Upper lobe of left lung (tissue), 6 donors: ENCODE results near the gene CRABP1. TPM values are rescaled to one million over a fixed set of nuclear protein-coding genes. Genes with fewer than 3 reads are reported as not detected.
A peak's percentile ranks its signal among the peaks of the same experiment; 100 is the strongest.

Experiments
- ATAC-seq, 2 donors: fragments of 200-7000 bp; cut with Tn5 transposase; one replicate each; pipeline ENCODE4 v1.9.1; 2022; ENCODE audit warnings: mild to moderate bottlenecking in 2 of 2, moderate library complexity in 2 of 2; ENCODE audit not compliant: low FRiP score in 2 of 2
- DNase-seq, 2 donors: peaks; one replicate each; pipeline ENCODE4 v3.0.0-alpha.2; 2019 to 2020
- H3K27ac ChIP-seq, 4 donors: fragments of 200-600 bp; sonication (generic); one replicate each; pipeline ENCODE4 v1.5.1; 2016 to 2019
- H3K27me3 ChIP-seq, 4 donors: fragments of 200-600 bp; sonication (generic); one replicate each; pipeline ENCODE4 v1.5.1; 2017 to 2019
- H3K36me3 ChIP-seq, 4 donors: fragments of 200-600 bp; sonication (generic); one replicate each; pipeline ENCODE4 v1.5.1; 2016 to 2019
- H3K4me1 ChIP-seq, 4 donors: fragments of 200-600 bp; sonication (generic); one replicate each; pipeline ENCODE4 v1.5.1; 2018 to 2019
- H3K4me3 ChIP-seq, 4 donors: fragments of 200-600 bp; sonication (generic); one replicate each; pipeline ENCODE4 v1.5.1; 2017 to 2019; ENCODE audit warnings: mild to moderate bottlenecking in 2 of 4, moderate library complexity in 1 of 4
- H3K9me3 ChIP-seq, 4 donors: fragments of 200-600 bp; sonication (generic); one replicate each; pipeline ENCODE4 v1.5.1; 2018 to 2019
- EP300 ChIP-seq, 4 donors: sonication (generic); formaldehyde crosslinking; IDR thresholded peaks; one replicate each; pipeline ENCODE4 v1.5.1; 2017; ENCODE audit warnings: antibody characterized with exemption in 4 of 4, control low read depth in 2 of 4
- POLR2A ChIP-seq, 4 donors: fragments of 450-650 bp; IDR thresholded peaks; one replicate each; pipeline ENCODE4 v1.5.1; 2016 to 2017; ENCODE audit warnings: antibody characterized with exemption in 4 of 4, mild to moderate bottlenecking in 2 of 4
- POLR2AphosphoS5 ChIP-seq, 2 donors: sonication (generic); formaldehyde crosslinking; IDR thresholded peaks; one replicate each; pipeline ENCODE4 v1.5.1; 2017; ENCODE audit warnings: antibody characterized with exemption in 2 of 2
- WGBS, 2 donors: methylation state at CpG; one replicate each; pipeline ENCODE4 v1.1.5; 2017 to 2018; 5-methylcytosine and 5-hydroxymethylcytosine counted together
- total RNA-seq, 6 donors: library from RNA; depleted of rRNA in 4 of 6; stranded (reverse); fragments of >200 nt in 4 of 6; gene quantifications; one replicate each; pipeline versions ENCODE4 v1.1.0 to v1.2.1, GENCODE V29; 2016 to 2021
- TF ChIP-seq, protein P1 (sequence below), 6 experiments: fragments of 450-650 bp in 4 of 6; fragments of 200-600 bp in 2 of 6; sonication (generic) in 2 of 6; IDR thresholded peaks; one replicate each; pipeline ENCODE4 v1.5.1; 2016 to 2019; ENCODE audit warnings: antibody characterized with exemption in 6 of 6
- donor health status: DM: no; HTN: no; CAD: no; lungs with moderate emphysema.
- donor health status: DM: no; HTN: yes; CAD: no; lungs with severe emphysema.

CRABP1 gene
- total RNA-seq, 6 donors from 2014 or later, result 0.44 to 0.57 TPM; not detected in 4

DNA sequence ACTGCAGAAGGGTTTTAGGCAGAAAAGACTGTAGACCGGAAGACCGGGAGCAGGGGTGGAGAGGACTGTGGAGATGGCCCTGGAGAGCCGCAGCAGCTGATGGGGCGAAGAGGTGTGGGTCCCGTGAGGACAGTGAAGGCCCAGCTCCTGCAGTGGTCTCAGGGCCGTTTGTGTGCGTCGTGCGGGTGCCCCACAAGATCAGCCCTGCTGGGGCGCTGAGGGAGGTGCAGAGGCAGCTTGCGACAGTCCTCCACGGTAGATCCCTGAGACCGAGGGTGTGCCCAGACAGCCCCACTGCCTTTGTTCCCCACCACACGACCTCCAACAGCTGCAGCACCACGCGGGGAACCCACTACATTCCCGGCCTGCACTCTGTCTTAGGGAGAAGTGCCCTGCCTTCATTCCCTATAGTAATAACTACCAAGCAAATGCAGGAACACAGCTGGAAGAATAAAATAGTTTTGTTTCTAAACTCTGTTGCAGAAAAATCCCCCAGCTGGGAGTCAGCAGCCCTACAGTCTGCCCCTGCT is 19.0 kb upstream of the CRABP1 start:
- Histone ChIP-seq H3K9me3 (no peaks in the 10 kb centered on the region), H3K27ac (no peak overlapping the region), H3K4me1 (no peaks in the 10 kb centered on the region), H3K36me3 (no peaks in the 10 kb centered on the region), H3K27me3 (no peaks in the 10 kb centered on the region), H3K4me3 (no peak overlapping the region)
- no peak for TF ChIP-seq EP300 (IDR thresholded peaks at IDR 0.05)
- TF ChIP-seq, protein P1, sequence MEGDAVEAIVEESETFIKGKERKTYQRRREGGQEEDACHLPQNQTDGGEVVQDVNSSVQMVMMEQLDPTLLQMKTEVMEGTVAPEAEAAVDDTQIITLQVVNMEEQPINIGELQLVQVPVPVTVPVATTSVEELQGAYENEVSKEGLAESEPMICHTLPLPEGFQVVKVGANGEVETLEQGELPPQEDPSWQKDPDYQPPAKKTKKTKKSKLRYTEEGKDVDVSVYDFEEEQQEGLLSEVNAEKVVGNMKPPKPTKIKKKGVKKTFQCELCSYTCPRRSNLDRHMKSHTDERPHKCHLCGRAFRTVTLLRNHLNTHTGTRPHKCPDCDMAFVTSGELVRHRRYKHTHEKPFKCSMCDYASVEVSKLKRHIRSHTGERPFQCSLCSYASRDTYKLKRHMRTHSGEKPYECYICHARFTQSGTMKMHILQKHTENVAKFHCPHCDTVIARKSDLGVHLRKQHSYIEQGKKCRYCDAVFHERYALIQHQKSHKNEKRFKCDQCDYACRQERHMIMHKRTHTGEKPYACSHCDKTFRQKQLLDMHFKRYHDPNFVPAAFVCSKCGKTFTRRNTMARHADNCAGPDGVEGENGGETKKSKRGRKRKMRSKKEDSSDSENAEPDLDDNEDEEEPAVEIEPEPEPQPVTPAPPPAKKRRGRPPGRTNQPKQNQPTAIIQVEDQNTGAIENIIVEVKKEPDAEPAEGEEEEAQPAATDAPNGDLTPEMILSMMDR (IDR thresholded peaks at IDR 0.05), result no peak
- DNase-seq (no peak), ATAC-seq (no peak)
- 78 to 81% methylated on average over 10 to 17 of the region's 17 CpGs for WGBS, 2 donors

DNA sequence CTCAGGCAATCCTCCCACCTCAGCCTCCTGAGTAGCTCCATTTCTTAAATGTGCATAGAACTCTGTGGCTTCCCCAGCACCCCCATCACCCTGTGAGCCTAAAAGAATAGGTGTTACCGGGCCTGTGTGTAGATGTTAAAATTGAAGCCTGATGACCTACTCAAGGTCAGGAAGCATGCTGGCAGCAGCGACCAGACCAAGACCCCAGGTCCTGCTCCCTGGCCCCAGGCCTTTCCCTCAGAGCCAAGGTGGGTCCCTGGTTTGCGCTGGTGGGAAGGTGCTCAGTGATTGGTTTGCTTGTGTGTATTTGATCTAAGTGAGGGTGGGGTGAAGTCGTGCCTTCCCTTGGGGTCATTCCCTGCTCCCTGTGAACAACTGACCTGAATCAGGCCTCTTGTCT is 18.4 kb upstream of the CRABP1 start:
- WGBS, 2 donors, result 80 to 83% methylated on average over 1 to 4 of the region's 4 CpGs
- H3K36me3 ChIP-seq, result no peaks in the 10 kb centered on the region
- peak overlapping the region in 3 of 4 donors; percentile 17 to 67 (median 35) for H3K27ac ChIP-seq
- DNase-seq, result no peak
- no peaks in the 10 kb centered on the region for H3K27me3 ChIP-seq
- no peaks in the 10 kb centered on the region for H3K4me1 ChIP-seq
- H3K4me3 ChIP-seq, result no peak overlapping the region
- ATAC-seq, result no peak
- TF ChIP-seq, protein P1 (IDR thresholded peaks at IDR 0.05), result no peak
- no peak for TF ChIP-seq POLR2A (IDR thresholded peaks at IDR 0.05)
- TF ChIP-seq EP300 (IDR thresholded peaks at IDR 0.05), result no peak
- TF ChIP-seq POLR2AphosphoS5 (IDR thresholded peaks at IDR 0.05), result no peak
- H3K9me3 ChIP-seq, result no peaks in the 10 kb centered on the region

DNA sequence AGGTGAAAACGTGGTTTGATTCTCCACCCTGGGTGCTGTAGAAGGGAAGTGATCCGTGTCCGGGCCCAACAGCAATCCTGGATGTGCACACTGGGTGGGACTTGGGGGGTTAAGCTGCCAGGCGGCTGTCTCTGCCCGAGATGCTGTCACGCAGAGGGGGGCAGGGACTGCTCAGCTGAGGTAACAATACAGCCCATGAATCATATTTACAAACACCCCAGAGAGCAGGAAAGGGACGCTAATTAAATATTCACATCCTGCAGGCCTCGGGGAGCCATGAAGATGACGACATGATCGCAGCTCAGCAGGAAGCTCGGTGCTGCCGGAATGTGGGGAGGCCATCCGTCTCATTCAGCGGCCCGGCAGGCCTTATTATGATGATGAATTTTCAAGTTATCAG is 17.9 kb upstream of the CRABP1 start:
- Histone ChIP-seq H3K4me1 (no peaks in the 10 kb centered on the region), H3K9me3 (no peaks in the 10 kb centered on the region), H3K27ac (peak overlapping the region in 3 of 4 donors; percentile 50 to 84 (median 58)), H3K27me3 (no peaks in the 10 kb centered on the region), H3K4me3 (no peak overlapping the region), H3K36me3 (no peaks in the 10 kb centered on the region)
- peak; percentile 15 to 23 for TF ChIP-seq POLR2AphosphoS5 (IDR thresholded peaks at IDR 0.05)
- TF ChIP-seq, protein P1 (IDR thresholded peaks at IDR 0.05), result no peak
- WGBS, 2 donors, result 63 to 67% methylated on average over 6 to 15 of the region's 15 CpGs
- DNase-seq (no peak), ATAC-seq (no peak)

DNA sequence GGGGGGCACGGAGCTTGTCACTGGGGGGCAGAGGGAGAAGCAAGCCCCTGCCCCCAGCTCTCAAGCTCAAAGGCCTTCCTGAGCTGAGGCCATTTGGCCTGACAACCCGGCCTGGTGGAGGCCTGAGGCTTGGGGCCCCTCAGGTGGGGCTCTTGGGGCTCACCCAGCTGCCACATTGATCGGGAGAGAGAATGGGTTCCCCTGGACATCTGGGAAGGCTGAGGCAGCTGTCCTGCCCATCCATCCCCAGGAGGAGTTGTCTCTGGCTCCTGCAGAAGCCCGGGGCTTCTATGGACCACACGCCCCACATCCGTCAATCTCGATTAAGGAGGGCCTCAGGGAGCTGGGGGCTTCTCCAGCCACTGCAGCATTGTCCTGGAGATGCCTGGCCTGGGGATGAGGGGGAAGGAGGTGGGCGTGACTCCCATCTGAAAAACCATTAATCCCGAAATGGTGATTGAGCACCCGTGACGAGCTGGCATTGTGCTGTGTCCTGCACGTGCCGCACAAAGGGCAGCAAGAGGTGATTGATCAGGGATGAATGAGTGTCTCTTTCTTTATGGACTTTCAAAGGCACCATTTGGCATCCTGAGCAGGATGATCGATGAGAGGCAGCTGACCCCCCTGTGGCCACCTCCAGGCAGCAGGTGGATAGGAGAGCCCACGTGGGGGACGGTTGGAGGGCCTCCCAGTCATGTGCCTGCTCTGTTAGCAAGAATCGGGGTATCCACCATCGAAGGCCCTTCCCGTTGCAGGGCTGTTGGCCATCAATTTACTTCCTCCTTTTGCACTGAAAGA is 17.2 kb upstream of the CRABP1 start:
- no peaks in the 10 kb centered on the region for H3K36me3 ChIP-seq
- no peak overlapping the region for H3K4me3 ChIP-seq
- DNase-seq, result no peak
- WGBS, 2 donors, result 81 to 84% methylated on average over 15 to 19 of the region's 19 CpGs
- H3K27ac ChIP-seq, result peak overlapping the region; percentile 45 to 84 (median 54)
- no peaks in the 10 kb centered on the region for H3K4me1 ChIP-seq
- H3K9me3 ChIP-seq, result no peaks in the 10 kb centered on the region
- no peak for ATAC-seq
- H3K27me3 ChIP-seq, result no peaks in the 10 kb centered on the region
- TF ChIP-seq POLR2A (IDR thresholded peaks at IDR 0.05) (no peak), POLR2AphosphoS5 (IDR thresholded peaks at IDR 0.05) (no peak), EP300 (IDR thresholded peaks at IDR 0.05) (no peak)
- TF ChIP-seq, protein P1 (IDR thresholded peaks at IDR 0.05), result no peak

DNA sequence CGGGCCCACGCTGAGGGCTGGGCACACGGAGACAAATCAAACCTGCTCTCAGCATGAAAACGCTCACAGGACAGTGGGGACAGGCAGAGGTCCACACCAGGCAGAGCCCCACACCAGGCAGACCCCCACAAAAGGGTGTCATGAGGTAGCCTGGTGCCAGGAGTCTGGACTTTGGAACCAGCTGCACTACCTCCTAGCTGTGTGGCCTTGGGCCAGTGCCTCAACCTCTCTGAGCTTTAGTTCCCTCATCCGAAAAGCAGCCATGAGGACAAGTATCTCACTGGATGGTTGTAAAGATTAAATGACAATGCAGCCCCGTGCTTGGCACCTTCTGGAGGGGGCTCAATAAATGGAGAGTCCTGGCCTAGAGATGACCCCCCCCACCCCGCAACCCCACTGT is 16.5 kb upstream of the CRABP1 start:
- 76 to 83% methylated on average over 4 to 7 of the region's 7 CpGs for WGBS, 2 donors
- ATAC-seq (no peak), DNase-seq (no peak)
- H3K27ac ChIP-seq, result no peak overlapping the region
- TF ChIP-seq, protein P1 (IDR thresholded peaks at IDR 0.05), result no peak
- TF ChIP-seq POLR2A (IDR thresholded peaks at IDR 0.05) (no peak), EP300 (IDR thresholded peaks at IDR 0.05) (no peak), POLR2AphosphoS5 (IDR thresholded peaks at IDR 0.05) (no peak)
- H3K27me3 ChIP-seq, result no peaks in the 10 kb centered on the region
- no peaks in the 10 kb centered on the region for H3K36me3 ChIP-seq
- H3K9me3 ChIP-seq, result no peaks in the 10 kb centered on the region
- H3K4me1 ChIP-seq, result no peaks in the 10 kb centered on the region
- no peak overlapping the region for H3K4me3 ChIP-seq
